ENCODE measurements around the gene UBXN2A.
"Not testable (repeated sequence)": the region's sequence is repeated elsewhere in the genome, so short reads cannot be mapped to it uniquely, and the experiment has no call there.

Gene UBXN2A

DNA sequence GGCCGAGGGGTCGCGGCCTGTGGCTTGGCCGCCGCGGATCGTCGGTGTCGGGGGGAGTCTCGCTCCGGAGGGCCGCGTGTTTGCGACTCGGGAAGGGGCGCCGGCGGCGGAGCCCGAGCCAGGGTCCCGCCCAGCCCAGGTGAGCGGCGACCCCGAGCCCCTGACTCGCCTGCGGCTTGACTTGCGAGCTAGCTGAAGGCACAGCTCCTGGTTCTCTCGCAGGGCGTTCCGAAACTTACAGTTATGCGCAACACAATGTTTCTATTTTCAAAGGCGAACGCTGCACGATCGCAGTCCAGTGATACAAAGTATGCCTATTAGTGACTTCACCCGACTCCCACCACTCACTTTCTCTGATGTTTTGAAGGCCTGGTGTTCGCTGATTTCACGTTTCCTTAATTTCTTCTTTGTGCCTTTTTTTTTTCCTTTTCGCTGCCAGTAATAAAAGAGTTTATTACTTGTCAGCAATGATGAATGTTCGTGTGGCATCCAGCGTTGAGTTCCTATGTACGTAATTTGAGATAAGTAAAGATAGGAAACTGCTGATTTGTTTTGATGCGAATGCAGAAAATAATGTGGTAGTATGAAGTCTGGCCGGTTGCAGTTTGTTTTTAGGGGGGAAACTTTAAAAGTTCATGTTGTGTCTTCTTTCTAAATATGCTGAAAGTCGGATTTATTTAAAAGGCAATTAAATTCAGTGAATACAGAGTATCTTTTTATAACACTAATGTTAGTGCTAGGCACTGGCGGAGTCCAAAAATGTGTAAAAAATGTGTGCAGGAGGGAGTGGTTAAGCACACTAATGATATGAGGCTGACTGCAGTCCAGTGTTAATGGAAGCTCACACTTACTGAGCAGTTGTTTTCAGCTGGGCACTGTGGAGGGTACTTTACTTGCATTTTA lies 706 bp downstream of the UBXN2A start:
- in situ Hi-C loops (cut with MboI; ENCODE audit: low sequenced_read_pairs) = no loop called here

DNA sequence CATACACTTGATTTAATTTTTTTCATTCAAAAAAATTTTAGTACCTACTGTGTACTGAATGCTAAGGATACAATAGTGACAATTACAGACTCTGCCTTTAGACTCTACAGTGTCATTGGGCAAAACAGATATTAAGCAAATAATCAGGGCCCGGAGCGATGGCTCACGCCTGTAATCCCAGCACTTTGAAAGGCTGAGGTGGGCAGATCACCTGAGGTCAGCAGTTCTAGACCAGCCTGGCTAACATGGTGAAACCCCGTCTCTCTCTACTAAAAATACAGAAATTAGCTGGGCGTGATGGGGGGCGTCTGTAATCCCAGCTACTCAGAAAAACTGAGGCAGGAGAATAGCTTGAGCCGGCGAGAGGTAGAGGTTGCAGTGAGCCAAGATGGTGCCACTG lies 1.4 kb downstream of the UBXN2A start:
- in situ Hi-C loops (cut with MboI; ENCODE audit: low sequenced_read_pairs) = no loop called here

DNA sequence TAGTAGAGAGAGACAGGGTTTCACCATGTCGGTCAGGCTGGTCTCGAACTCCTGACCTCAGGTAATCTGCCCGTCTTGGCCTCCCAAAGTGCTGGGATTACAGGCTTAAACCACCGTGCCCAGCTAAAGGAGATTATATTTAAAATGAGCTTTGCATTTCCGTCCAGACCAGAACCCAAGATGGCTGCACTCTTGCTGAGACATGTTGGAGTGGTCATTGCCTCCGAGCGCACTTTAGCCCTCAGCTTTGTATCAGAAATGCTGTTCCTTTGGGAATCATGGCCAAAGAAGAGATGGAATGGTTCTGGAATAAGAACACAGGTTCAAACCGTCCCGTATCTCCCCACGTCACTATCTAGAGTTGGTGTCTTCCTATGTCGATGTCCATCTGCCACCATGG lies 3.4 kb downstream of the UBXN2A start:
- in situ Hi-C loops (cut with MboI; ENCODE audit: low sequenced_read_pairs) = no loop called here

DNA sequence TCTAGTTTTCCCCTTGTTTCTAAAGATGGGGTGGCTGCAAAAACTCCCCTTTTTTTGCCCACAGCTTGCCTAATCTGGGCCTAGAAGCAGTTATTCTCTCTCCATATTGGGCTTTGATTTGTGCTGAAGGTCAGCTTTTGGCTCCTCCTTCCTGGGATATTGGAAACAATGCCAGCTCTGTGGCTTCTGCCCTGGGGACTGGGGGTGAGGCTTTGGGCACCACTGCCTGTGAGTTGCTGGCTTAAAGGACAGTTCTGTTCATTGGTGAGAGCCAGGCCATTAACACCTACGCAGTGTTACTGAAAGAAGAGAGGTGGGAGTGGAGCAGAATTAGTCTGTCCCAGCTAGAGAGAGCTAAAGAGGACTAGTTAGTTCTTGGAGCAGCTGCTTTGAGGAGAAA lies 4.3 kb downstream of the UBXN2A start:
- in situ Hi-C loops (cut with MboI; ENCODE audit: low sequenced_read_pairs) = no loop called here

DNA sequence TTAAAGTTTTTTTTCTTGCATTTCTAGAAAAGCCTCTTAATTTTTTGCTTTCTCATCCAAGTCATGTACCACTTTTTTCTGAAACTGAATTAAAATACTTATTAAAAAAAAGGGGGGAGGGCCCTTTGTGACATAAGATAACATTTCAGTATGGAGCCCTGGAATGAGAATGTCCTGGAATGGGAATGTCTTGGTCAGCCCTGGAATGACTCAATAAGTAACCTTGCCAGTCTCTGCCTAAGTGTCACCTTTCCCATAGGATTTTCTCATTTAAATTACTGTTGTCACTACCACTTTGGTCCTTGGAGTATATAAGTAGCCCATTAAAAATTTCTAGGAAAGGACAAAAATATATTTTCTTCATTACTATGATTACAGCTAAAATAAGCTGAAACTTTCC lies 4.7 kb downstream of the UBXN2A start:
- in situ Hi-C loops (cut with MboI; ENCODE audit: low sequenced_read_pairs) = no loop called here

DNA sequence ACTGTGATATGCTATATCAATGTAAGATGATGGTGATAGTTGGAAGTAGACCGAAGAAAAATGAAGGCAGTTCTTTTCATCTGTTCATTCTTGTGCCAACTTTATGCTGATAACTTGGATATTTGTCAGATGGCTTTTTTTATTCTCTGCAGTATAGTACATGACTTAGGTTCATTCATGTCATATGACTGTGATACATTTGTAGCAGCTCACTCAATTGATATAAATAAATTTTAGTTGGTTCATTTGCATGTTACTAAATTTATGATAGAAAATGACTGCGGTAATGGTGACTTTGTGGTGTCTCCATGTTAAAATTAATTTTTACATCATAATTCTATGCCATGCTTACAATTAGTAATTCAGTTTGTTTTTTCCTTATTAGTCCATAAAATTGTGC lies 7.1 kb downstream of the UBXN2A start:
- in situ Hi-C loops (cut with MboI; ENCODE audit: low sequenced_read_pairs) = no loop called here

DNA sequence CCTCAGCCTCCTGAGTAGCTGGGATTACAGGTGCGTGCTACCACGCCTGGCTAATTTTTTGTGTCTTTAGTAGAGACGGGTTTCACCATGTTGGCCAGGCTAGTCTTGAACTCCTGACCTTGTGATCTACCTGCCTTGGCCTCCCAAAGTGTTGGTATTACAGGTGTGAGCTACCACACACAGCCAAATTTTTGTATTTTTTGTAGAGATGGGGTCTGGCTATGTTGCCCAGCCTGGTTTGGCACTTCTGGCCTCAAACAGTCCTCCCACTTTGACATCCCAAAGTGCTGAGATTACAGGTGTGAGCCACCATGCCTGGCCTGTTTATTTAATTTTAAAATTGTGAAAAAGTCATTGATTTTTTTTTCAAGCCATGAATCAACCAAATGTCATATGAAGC lies 12.3 kb downstream of the UBXN2A start:
- in situ Hi-C loops (cut with MboI; ENCODE audit: low sequenced_read_pairs) = not testable (repeated sequence)

DNA sequence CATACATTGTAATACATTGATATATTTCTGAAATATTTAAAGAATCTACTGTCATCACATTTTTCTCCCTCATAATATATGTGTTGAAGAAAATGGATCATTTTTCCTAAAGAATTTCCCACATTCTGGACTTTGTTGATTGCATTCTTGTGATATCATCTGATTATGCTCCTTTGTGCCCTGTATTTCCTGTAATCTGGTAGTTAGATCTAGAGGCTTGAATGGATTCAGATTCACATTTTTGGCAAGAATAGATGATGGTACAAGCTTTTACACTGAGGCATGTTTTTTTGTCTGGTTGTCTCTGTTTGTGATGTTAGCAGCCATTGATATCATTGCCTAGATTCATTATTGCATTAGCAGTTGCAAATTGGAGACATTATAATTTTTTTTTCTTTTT lies 13.4 kb downstream of the UBXN2A start:
- in situ Hi-C loops (cut with MboI; ENCODE audit: low sequenced_read_pairs) = no loop called here

DNA sequence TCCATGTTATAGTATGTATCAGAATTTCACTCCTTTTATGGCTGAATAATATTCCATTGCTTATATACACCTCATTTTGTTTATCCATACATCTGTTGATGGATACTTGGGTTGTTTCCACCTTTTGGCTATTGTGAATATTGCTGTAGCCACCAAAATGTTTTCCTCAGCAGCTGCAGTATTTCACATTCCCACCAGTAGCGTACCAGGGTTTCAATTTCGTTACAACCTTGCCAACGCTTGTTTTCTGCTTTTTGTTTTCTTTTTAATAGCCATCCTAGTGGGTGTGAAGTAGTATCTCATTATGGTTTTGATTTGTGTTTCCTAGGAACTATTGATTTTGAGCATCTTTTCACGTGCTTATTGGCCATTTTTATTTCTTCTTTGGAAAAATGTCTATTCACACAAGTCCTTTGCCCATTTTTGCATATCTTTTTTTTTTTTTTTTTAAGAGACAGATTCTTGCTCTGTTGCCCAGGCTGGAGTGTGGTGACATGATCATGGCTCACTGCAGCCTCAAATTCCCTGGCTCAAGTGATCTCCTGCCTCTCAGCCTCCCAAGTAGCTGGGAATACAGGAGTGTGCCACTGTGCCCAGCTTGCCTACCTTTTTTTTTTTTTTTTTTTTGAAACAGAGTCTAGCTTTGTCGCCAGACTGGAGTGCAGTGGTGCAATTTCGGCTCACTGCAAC lies 14.2 kb downstream of the UBXN2A start:
- in situ Hi-C loops (cut with MboI; ENCODE audit: low sequenced_read_pairs) = no loop called here

DNA sequence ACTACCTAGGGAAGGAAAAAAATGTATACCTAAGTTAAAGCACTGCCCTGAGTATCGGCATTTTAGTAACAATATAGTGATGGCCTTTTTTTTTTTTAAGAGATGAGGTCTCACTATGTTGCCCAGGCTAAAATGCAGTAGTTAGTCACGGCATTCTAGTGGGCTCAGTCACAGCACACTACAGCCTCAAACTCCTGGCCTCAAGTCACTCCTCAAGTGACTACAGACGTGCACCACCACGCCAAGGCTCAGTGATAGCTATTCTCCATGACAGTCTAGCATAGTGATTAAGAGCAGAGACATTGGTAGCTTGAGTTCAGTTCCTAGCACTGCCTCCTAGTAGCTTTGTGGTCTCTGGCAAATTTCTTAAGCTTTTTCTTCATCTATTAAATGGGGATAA lies 27.6 kb downstream of the UBXN2A start:
- in situ Hi-C loops (cut with MboI; ENCODE audit: low sequenced_read_pairs) = no loop called here

DNA sequence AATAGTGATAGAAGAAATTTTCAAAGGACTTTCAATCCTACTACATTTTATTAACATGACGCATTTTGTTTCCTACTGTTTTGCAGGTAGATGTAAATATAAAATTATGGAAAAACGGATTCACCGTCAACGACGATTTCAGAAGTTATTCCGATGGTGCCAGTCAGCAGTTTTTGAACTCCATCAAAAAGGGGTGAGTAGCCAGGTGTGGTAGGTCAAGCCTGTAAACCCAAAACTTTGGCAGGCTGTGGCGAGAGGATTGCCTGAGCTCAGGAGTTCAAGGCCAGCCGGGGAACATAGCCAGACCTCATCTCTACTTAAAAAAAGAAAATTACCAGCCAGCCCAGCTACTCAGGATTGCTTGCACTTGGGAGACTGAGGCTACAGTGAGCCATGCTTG lies 36.6 kb downstream of the UBXN2A start:
- in situ Hi-C loops (cut with MboI; ENCODE audit: low sequenced_read_pairs) = no loop called here

DNA sequence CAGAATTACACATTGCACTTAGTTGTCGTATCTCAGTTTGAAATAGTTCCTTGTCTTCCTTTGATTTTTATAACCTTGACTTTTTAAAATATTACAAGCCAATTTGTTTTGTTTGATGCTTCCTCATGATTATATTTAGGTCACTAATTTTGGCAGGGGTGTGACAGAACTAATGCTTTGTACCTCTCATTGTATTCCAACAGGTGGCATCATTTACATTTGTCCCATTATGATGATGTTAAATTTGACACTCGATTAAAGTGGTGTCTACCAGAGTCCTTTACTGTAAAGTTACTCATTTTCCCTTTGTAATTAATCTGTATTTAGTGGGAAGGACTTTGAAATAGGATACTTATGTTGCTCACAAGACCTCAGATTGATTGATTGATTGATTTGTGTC lies 48.1 kb downstream of the UBXN2A start:
- in situ Hi-C loops (cut with MboI; ENCODE audit: low sequenced_read_pairs) = no loop called here

DNA sequence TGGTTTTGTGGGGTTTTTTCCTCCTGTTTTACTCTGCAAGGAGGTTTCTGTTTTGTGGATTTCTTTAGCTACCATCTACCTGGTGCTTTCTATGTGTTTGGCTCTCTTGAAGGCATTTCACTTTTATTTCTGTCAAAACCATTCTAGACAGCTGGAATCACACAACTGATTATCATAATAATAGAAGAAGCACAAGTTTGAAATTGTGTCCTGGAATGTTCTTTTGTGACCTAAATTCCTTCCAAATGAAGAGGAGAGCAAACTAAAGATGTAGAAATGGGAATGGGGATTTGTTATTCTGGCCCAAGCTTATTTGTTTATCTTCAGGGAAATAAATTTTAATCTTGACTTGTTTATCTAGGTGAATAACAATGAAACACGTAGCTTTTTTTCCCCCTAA lies 52.7 kb downstream of the UBXN2A start:
- in situ Hi-C loops (cut with MboI; ENCODE audit: low sequenced_read_pairs) = no loop called here

DNA sequence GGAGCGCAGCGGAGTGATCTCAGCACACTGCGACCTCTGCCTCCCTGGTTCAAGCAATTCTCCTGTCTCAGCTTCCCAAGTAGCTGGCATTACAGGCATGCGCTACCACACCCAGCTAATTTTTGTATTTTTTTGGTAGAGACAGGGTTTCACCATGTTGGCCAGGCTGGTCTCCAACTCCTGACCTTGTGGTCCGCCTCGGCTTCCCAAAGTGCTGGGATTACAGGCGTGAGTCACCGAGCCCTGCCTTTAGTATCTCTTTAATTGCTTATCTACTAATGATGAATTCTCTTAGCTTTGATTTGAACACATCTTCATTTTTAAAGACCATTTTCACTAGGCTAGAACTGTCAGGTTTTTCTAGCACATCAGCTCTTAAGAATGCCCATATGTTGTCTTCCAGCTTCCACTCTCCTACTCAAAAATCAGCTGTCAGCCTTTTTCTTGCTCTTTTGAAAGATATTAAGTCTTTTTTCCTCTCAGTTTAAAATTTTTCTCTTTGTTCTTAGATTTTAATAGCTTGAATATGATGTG lies 53.5 kb downstream of the UBXN2A start:
- in situ Hi-C loops (cut with MboI; ENCODE audit: low sequenced_read_pairs) = no loop called here

DNA sequence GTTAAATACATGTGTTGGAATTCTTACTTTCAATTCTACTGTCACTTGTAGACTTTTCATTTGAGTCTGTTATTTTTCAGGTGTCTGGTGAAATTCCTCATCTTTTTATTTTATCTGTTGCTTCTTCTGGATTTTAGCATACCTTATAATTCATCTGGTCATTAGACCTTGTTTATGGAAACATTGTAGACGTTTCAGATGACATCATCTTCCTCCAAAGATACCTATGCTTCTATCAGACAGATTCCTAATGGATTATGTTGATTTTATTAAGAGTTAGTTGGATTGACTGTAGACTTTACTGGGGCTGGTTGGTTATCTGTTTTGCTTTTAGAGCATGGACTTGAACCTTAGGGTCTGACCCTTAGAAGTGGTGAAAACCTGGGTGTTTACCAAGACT lies 54.3 kb downstream of the UBXN2A start:
- in situ Hi-C loops (cut with MboI; ENCODE audit: low sequenced_read_pairs) = no loop called here

DNA sequence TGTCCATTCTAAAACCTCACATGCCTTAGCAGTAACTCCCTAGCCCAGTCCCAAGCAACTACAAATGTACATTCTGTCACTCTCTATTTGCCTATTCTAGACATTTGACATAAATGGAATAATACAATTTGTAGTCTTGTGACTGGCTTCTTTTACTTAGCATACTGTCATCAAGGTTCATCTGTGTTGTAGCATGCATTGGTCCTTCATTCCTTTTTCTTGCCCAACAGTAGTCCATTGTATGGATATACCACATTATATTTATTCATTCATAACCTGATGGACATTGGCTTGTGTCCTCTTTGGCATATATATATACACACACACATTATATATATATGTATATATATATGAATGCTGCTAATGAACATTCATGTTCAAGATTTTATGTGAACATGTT lies 67.4 kb downstream of the UBXN2A start:
- in situ Hi-C loops (cut with MboI; ENCODE audit: low sequenced_read_pairs) = no loop called here

DNA sequence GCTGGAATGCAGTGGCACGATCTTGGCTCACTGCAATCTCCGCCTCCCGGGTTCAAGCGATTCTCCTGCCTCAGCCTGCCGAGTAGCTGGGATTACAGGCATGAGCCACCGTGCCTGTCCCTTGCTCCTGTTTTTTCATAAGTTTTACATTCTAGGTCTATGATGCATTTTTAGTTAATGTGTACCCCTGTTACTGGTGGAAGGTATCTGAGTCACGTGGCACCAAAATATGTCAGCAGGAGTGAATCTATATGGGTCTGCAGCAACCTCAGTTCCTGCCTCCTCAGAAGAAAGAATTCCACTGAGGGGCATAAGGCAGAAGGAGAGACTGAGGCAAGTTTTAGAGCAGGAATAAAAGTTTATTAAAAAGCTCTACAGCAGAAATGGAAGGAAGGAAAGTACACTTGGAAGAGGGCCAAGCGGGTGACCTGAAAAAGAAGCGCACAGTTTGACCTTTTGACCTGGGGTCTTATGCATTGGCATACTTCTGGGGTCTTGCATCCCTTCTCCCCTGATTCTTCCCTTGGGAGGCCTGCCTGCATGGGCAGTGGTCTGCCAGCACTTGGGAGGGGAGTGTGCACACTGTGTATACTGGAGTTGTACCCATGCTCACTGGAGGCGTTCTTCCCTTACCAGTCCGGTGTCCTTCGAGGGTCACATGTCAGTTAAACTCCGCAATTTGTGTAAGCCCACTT lies 68.6 kb downstream of the UBXN2A start:
- in situ Hi-C loops (cut with MboI; ENCODE audit: low sequenced_read_pairs) = no loop called here

DNA sequence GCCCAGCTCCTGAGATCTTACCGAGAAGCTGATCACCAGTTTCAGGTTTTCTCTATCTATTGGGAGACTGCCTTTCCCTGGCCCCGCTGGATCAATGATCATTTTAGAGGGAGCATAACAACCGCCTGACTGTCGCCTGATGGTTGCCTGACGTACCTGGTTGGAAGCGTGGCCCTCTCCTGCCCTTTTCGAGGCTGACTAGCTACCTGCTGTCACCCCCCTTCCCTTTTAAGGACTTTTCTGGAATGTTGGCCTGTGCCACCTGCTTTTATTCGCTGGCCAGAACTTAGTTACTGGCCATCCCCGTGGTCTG lies 69.1 kb downstream of the UBXN2A start:
- in situ Hi-C loops (cut with MboI; ENCODE audit: low sequenced_read_pairs) = no loop called here

DNA sequence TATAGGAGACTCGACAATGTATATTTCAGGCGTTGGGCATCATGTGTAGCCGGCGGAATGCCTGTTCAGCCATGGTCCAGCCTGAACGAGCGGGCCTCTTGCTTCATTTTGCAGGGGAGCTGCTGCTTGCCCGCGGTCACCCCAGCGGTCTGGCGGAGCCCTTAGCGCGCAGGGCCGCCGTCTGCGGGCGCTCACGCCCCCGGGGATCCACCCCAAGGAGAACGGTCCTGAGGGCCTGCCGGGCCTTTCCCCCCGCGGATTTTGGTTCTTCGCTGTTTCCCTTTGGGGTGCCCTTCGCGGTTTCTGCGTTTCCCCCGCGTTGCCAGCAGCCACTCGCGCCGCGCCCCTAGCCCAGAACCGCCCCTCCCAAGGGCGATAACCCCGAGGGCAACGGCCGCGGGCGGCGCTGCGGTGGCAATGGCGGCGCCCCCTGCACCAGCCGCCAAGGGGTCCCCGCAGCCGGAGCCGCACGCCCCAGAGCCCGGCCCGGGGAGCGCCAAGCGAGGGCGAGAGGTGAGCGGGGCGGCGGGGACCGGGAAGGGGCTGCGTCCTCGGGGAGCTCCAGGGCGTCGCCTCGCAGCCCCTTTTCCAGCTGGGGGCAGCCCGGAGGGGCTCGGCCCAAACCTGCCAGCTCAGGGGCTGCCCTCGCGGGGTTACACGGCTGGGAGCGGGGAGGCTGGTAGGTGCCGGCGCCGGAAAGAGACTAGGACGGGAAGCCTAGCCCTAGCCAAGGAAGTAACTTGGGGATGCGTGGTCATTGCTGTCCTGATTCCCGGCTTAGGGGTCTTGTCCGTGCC lies 69.6 kb downstream of the UBXN2A start, which contains the start of gene MFSD2B:
Gene MFSD2B (plus strand): TSS at position 406 of the 797 bp plus-strand sequence. CDS start 12 bp downstream, at position 418.
- in situ Hi-C loops (cut with MboI; ENCODE audit: low sequenced_read_pairs) = no loop called here

DNA sequence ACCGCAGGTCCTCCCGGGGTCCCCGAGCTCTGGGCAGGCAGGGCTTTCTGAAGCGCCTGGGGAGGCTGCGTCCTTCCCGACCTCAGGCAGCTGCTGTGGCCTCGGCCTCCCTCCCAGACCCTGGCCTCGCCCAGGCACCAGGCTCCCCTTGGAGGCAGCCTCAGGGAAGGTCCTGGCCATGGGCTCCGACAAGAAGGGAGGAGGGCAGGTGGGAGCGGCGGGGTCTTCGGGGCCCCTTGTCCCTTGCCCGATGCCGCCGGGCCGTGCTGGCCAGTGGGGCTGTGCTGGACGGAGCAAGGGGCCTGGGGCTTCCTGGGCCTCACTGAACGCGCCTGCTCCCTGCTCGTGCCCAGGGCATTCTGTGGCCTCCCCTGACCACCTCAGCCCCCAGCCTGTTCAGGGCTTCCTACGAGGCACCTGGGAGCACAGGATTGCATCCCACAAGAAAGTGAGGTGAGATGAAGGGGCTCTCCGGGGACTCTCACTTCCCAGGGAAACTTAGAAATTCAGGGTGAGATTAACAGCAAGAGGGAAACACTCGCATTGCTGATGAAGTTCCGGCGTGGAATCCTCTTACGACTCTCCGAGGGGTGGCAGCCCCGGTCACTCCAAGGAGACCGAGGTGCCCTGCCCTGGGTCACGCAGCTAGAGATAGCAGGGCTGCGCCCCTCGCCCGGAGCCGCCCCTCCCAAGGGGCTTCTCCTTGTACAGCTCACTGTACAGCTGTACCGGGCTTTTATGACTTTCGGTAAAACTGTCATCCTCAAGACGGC lies 70.4 kb downstream of the UBXN2A start:
- in situ Hi-C loops (cut with MboI; ENCODE audit: low sequenced_read_pairs) = no loop called here

Measured in hTERT RPE-1 (cell line).